MCF 10A (cell line): Measurements from ENCODE around the gene TNNC1. TPM values are rescaled to one million over a fixed set of nuclear protein-coding genes. Genes with fewer than 3 reads are reported as not detected.

ENCODE experiments used
- BruUV-seq: library from RNA; stranded (reverse); fragments of 400-500 nt; replicated peaks from 2 replicates; lab custom pipeline; 2021; lab: Mats Ljungman, UMichigan
- CTCF ChIA-PET: fragments of 300-600 bp; sonication (Branson Sonifier 250); formaldehyde crosslinking; extraction: SDS; loops from one replicate; lab custom pipeline; 2021; ENCODE audit warnings: antibody characterized with exemption, inconsistent platforms; lab: Yijun Ruan, JAX
- POLR2A ChIA-PET: fragments of 300-600, 350-650 bp; sonication (Branson Sonifier 250); formaldehyde crosslinking; extraction: SDS; loops from one replicate; lab custom pipeline; 2020; ENCODE audit warnings: antibody characterized with exemption, inconsistent platforms; lab: Yijun Ruan, JAX
- DNase-seq: peaks from one replicate; pipeline ENCODE4 v3.0.0-alpha.2; 2018; ENCODE audit not compliant: unreplicated experiment
- H3K27ac Mint-ChIP-seq: one replicate; pipeline ENCODE4 v1.8.0; 2022; ENCODE audit warnings: mild to moderate bottlenecking, low read depth, mixed read lengths; ENCODE audit not compliant: unreplicated experiment
- H3K27me3 Mint-ChIP-seq: one replicate; pipeline ENCODE4 v1.8.0; 2022; ENCODE audit warnings: mixed read lengths; ENCODE audit not compliant: insufficient read depth, unreplicated experiment
- H3K36me3 Mint-ChIP-seq: one replicate; pipeline ENCODE4 v1.8.0; 2022; ENCODE audit warnings: mild to moderate bottlenecking, moderate library complexity, mixed read lengths; ENCODE audit not compliant: insufficient read depth, unreplicated experiment
- H3K4me1 Mint-ChIP-seq: one replicate; pipeline ENCODE4 v1.8.0; 2022; ENCODE audit warnings: mixed read lengths; ENCODE audit not compliant: insufficient read depth, unreplicated experiment
- H3K4me3 Mint-ChIP-seq: one replicate; pipeline ENCODE4 v1.8.0; 2022; ENCODE audit warnings: mild to moderate bottlenecking, moderate library complexity, mixed read lengths; ENCODE audit not compliant: unreplicated experiment
- H3K9me3 Mint-ChIP-seq: one replicate; pipeline ENCODE4 v1.8.0; 2022; ENCODE audit warnings: mixed read lengths; ENCODE audit not compliant: unreplicated experiment
- CTCF ChIP-seq: fragments of 200-600 bp; IDR thresholded peaks from one replicate; pipeline ENCODE4 v1.8.0; 2022; ENCODE audit warnings: antibody characterized with exemption, mild to moderate bottlenecking; ENCODE audit not compliant: unreplicated experiment
- intact Hi-C: fragments of 100-400 bp; cut with micrococcal nuclease; formaldehyde crosslinking; loops from 2 replicates; pipeline ENCODE4 v1.14.1; 2022
- total RNA-seq: library from RNA; stranded (reverse); gene quantifications from 2 replicates; pipeline ENCODE4 v1.2.3, GENCODE V29; 2022

Gene TNNC1
- total RNA-seq, 1 experiment from 2014 or later, result 0.61 TPM

DNA sequence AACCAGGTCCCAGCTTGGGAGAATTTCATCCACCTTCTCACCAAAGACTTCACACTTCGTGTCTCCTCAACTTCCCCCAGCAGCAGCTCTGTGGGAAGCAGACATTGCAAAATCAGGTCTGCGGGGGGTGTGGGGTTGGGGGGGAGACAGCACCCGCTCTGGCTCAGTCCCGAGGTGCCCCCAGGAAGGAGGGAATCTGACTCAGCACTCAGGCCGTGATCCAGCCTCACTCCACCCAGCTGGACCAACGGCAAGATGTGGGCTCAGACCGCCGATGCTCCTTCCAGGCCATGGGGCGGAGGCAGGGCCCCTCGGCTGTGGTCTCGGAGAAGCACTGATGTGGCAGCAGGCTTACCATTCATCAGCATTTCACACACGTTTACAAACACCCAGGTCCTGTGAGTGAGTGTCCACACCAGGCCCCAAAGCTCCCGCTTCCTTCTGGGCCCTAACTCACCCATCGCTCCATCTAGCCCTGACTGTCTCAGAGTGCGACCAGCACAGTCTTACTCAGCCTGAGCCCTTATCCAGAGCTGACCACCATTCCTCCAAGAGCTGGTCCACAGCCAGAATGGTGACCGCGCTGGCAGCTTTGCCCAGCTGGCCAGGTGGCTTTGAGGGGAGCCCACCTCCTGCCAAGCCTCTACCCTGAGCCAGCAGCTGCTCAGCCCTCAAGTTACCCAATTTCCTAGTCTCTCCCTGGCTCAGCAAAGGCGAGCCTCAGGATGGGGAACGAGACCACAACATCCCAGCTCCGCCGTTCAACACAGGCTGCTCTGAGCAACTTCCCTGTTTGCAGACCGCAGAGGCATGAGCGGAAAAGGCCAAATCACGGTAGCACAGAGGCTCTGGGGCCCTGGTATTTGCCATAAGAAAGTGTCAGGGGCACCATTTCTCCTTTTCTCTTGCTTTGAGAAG is 44.6 kb upstream of the TNNC1 start:
- intact Hi-C loops, result no loop called here
- no peaks in the 10 kb centered on the region for H3K36me3 Mint-ChIP-seq
- ChIA-PET CTCF (interaction anchor here (0.6 to 1.0 kb wide), 2 partner anchors 65 to 70 kb away, joined by 3 to 4 read pairs; no protein-coding TSS in a partner anchor), POLR2A (interaction anchor here (0.7 to 1.2 kb wide), 2 partner anchors 43 to 170 kb away, joined by 3 read pairs; no protein-coding TSS in a partner anchor)
- no peaks in the 10 kb centered on the region for H3K27me3 Mint-ChIP-seq
- BruUV-seq, result no TSS peak
- H3K27ac Mint-ChIP-seq, result no peak overlapping the region
- H3K9me3 Mint-ChIP-seq, result no peaks in the 10 kb centered on the region
- no peak overlapping the region for H3K4me3 Mint-ChIP-seq
- DNase-seq, result no peak
- no peak for TF ChIP-seq CTCF
- no peaks in the 10 kb centered on the region for H3K4me1 Mint-ChIP-seq

- Mint-ChIP-seq H3K4me3 (no peak overlapping the region), H3K36me3 (peaks cover 15% of the 10 kb centered on the region), H3K9me3 (no peaks in the 10 kb centered on the region), H3K4me1 (no peaks in the 10 kb centered on the region), H3K27me3 (no peaks in the 10 kb centered on the region), H3K27ac (no peak overlapping the region)
- intact Hi-C loops, result no loop called here
- POLR2A ChIA-PET, result no interaction called here
- TF ChIP-seq CTCF, result no peak
- CTCF ChIA-PET, result interaction anchor here (0.6 kb wide), 1 partner anchor 230 kb away, joined by 3 read pairs; no protein-coding TSS in a partner anchor
- DNase-seq, result peak; percentile 53
- no TSS peak for BruUV-seq
Measured at GRCh38 chr3:52495777-52496602, 42.1 kb upstream of the TNNC1 start.

DNA sequence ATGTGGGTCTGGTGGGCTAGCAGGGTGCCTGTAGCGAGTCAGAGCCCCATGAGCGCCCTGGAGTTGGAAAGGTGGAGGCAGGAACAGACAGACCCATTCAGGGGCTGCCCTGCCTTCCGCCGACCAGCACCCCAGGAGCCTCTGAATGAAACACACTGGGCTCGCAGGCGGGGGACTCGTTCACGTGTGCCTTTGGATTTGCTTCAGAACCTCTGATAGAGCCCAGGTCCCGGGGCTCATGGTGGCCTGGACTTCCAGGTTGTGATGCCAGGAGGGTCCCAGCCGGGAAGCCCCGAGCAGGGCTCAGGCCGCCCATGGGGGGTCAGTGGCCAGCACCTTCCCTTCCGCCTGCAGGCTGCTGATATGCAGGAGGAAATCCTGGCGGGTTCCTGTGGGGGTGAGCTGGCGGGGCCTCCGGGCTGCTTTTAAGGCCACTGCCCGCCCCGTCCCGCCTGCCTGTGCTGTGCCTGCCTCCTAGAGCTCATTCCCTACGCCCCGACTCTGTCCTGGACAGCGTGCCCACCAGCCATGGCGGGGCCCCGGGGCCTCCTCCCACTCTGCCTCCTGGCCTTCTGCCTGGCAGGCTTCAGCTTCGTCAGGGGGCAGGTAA is 41.1 kb upstream of the TNNC1 start, which contains the start of gene STAB1:
Gene STAB1, plus strand, starts transcription at position 453 of the 610 bp plus-strand sequence. Its CDS starts 76 bp downstream, at position 529.
- Mint-ChIP-seq H3K4me1 (no peaks in the 10 kb centered on the region), H3K27me3 (no peaks in the 10 kb centered on the region), H3K36me3 (peaks cover 17% of the 10 kb centered on the region), H3K9me3 (no peaks in the 10 kb centered on the region), H3K27ac (peak within 1 kb of the TSS; percentile 5), H3K4me3 (no peak within 1 kb of the TSS)
- intact Hi-C loops, result no loop called here
- DNase-seq, result no peak
- no peak for TF ChIP-seq CTCF
- ChIA-PET CTCF (no interaction called here), POLR2A (interaction anchor here (0.8 kb wide), 1 partner anchor 38 kb away, joined by 3 read pairs; no protein-coding TSS in a partner anchor)
- BruUV-seq, result no TSS peak
